ENCODE data around the gene APOE. TPM values are rescaled to one million over a fixed set of nuclear protein-coding genes. Genes with fewer than 3 reads are reported as not detected.

Gene APOE
- total RNA-seq, 4 donors from 2014 or later: 248 to 920 (median 429) TPM

GRCh38 chr19:44948763-44949374, 43.3 kb downstream of the APOE start:
- TF ChIP-seq, protein P1, sequence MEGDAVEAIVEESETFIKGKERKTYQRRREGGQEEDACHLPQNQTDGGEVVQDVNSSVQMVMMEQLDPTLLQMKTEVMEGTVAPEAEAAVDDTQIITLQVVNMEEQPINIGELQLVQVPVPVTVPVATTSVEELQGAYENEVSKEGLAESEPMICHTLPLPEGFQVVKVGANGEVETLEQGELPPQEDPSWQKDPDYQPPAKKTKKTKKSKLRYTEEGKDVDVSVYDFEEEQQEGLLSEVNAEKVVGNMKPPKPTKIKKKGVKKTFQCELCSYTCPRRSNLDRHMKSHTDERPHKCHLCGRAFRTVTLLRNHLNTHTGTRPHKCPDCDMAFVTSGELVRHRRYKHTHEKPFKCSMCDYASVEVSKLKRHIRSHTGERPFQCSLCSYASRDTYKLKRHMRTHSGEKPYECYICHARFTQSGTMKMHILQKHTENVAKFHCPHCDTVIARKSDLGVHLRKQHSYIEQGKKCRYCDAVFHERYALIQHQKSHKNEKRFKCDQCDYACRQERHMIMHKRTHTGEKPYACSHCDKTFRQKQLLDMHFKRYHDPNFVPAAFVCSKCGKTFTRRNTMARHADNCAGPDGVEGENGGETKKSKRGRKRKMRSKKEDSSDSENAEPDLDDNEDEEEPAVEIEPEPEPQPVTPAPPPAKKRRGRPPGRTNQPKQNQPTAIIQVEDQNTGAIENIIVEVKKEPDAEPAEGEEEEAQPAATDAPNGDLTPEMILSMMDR (IDR thresholded peaks at IDR 0.05): no peak
- DNase-seq (ENCODE audit: low spot score): no peak
- ATAC-seq (ENCODE audit: low FRiP score): no peak

GRCh38 chr19:44949550-44949949, 44.0 kb downstream of the APOE start:
- TF ChIP-seq, protein P1 (IDR thresholded peaks at IDR 0.05): no peak
- ATAC-seq (ENCODE audit: low FRiP score): no peak

DNA sequence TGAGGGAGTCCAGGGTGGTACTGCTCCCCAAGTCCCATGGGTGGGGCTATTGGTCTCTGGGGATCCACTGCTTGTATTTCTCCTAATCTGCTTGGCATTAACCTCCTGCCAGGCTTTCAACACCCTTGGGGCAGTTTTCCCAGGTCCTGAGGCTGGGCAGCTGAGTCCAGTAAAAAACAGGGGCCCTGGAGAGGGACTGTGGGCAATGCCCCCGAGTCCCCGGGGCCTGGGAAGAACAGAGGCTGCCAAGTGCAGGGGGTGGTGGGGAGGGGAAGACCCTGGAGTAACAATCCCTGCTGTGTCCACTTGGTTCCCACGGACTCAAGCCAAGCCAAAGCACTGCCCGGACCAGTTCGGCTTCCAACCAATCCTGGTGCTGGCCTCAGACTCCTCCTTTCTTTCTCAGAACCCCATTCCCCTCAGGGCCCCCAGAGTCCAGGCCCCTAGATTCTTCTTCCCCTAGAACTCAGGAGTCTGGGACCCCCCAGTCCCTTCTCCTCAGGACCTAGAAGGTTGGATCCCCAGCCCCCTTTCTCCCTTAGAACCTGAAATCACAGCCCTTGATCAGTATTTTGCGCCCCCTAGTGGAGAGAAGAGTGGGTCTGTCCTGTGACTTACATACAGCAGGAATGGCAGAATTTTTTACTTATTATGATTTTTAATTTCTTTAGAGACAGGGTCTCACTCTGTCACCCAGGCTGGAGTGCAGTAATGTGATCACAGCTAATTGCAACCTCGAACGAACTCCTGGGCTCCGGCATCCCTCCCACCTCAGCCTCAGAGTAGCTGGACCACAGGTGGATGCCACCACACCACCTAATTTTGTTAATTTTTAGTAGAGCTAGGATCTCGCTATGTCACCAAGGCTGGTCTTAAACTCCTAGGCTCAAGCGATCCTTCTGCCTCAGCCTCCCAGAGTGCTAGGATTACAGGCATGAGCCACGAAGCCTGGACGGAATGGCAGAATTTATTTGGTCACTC, 45.9 kb downstream of the APOE start:
- DNase-seq (ENCODE audit: low spot score): peak; percentile 56

More at GRCh38 chr19:44949550-44949949, 44.0 kb downstream of the APOE start:
- DNase-seq (ENCODE audit: low spot score): no peak

DNA sequence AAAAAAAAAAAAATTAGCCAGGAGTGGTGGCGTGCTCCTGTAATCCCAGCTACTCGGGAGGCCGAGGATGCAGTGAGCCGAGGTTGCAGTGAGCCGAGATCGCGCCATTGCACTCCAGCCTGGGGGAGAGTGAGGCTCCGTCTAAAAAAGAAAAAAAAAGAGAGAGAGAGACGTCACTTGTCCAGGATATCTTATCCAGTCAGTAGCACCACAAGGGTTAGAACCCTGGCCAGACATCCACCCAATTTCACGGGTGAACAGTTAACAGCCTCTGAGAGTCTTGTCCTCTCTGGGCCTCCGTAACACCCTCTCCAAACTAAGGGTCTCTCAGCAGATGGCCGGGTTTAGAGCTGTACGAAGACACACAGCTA, 48.7 kb downstream of the APOE start:
- TF ChIP-seq, protein P1 (IDR thresholded peaks at IDR 0.05): no peak
- peak; percentile 10 for ATAC-seq (ENCODE audit: low FRiP score)
- DNase-seq (ENCODE audit: low spot score): no peak

More for the DNA sequence above, 45.9 kb downstream of the APOE start:
- no peak for ATAC-seq (ENCODE audit: low FRiP score)
- TF ChIP-seq, protein P1 (IDR thresholded peaks at IDR 0.05): peak in 2 of 3 donors; percentile 64 to 84

DNA sequence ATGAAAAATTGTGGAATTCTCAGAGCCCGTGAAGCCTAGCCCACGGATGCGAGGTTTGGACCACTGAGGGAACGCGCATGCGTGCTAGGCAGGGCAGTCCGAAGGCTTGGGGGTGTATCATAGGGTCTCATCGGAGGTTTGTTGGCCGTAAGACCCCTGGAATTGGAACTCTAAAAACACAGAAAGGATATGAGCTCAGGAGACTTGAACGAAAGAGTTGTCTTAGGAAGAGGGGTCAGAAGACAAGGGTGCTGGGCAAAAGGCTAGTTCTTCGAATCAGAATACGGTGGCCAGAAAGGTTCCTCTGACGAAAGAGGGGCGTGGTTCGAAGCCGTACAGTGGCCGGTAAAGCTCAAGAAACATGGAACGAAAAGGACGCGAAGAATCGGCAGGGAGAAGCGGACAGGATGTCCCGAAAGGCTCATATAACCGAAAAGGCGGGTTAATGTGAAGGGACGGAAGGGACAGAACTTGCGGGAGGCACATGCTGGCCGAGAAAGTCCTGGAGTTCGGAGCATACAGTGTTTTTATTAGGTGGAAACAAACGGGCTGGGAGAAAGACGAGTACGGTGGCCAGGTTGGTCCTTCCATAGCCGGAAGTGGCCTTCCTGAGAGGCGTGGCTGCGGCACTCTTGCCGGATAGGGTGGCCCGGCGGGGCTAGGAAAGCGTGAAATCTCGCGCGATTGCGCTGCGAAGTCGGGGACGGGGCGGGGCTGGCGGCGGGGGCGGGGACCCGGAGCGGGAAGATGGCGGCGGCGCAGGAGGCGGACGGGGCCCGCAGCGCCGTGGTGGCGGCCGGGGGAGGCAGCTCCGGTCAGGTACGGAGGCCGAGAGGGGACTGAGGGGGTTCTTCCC, 49.3 kb downstream of the APOE start, which contains the start of gene CLPTM1:
Gene CLPTM1 (plus strand): TSS at position 732 of the 856 bp plus-strand sequence. CDS start 16 bp downstream, at position 748.
- DNase-seq (ENCODE audit: low spot score) (peak; percentile 83), ATAC-seq (ENCODE audit: low FRiP score) (peak; percentile 92)
- TF ChIP-seq, protein P1 (IDR thresholded peaks at IDR 0.05): no peak

Measured in omental fat pad (tissue), 4 donors.